Heart left ventricle (tissue), 16 donors: ENCODE results near the gene DIPK2B. TPM values are rescaled to one million over a fixed set of nuclear protein-coding genes. Genes with fewer than 3 reads are reported as not detected.
A peak's percentile ranks its signal among the peaks of the same experiment; 100 is the strongest.

Experiments
- ATAC-seq, 4 donors: fragments of 200-7000 bp; cut with Tn5 transposase; one replicate each; pipeline ENCODE4 v1.9.1; 2020 to 2022; ENCODE audit warnings: moderate library complexity in 4 of 4, mild to moderate bottlenecking in 3 of 4, moderate number of reproducible peaks in 1 of 4
- DNase-seq, 5 donors: peaks; one replicate each; pipeline ENCODE4 v3.0.0-alpha.2; 2020
- H3K27ac ChIP-seq, 12 donors: fragments of 200-600 bp; sonication (generic) in 4 of 12; one replicate each; pipeline versions ENCODE4 v1.5.0 to v1.8.0; 2016 to 2022; ENCODE audit warnings: mild to moderate bottlenecking in 2 of 12
- H3K27me3 ChIP-seq, 9 donors: fragments of 200-600 bp; sonication (generic) in 2 of 9; one replicate each; pipeline versions ENCODE4 v1.5.1 to v1.8.0; 2016 to 2022; ENCODE audit warnings: mild to moderate bottlenecking in 3 of 9
- H3K36me3 ChIP-seq, 9 donors: fragments of 200-600 bp; sonication (generic) in 2 of 9; one replicate each; pipeline versions ENCODE4 v1.5.0 to v1.8.0; 2018 to 2022; ENCODE audit warnings: mild to moderate bottlenecking in 2 of 9
- H3K4me1 ChIP-seq, 12 donors: fragments of 200-600 bp; sonication (generic) in 4 of 12; one replicate each; pipeline versions ENCODE4 v1.5.0 to v1.8.0; 2016 to 2022; ENCODE audit warnings: mild to moderate bottlenecking in 3 of 12
- H3K4me3 ChIP-seq, 12 donors: fragments of 200-600 bp; sonication (generic) in 4 of 12; one replicate each; pipeline versions ENCODE4 v1.5.0 to v1.8.0; 2017 to 2022; ENCODE audit warnings: mild to moderate bottlenecking in 9 of 12, moderate library complexity in 4 of 12
- H3K9me3 ChIP-seq, 12 donors: fragments of 200-600 bp; sonication (generic) in 4 of 12; one replicate each; pipeline versions ENCODE4 v1.5.0 to v1.8.0; 2016 to 2022; ENCODE audit warnings: mild to moderate bottlenecking in 1 of 12
- POLR2A ChIP-seq, 2 donors: fragments of 450-650 bp; IDR thresholded peaks; one replicate each; pipeline ENCODE4 v1.6.1; 2017; ENCODE audit warnings: antibody characterized with exemption in 2 of 2, mild to moderate bottlenecking in 2 of 2, moderate library complexity in 2 of 2
- WGBS, 4 donors: extraction: QIAGEN DNeasy Blood & Tissue Kit in 2 of 4; methylation state at CpG; one replicate each; pipeline versions ENCODE4 v1.1.5 to v1.1.7; 2013 to 2018; 5-methylcytosine and 5-hydroxymethylcytosine counted together
- intact Hi-C, 10 donors: fragments of 100-400 bp; cut with DNase I; formaldehyde crosslinking; loops; one replicate each; pipeline versions ENCODE4 v1.11.1 to v1.14.2; 2022
- polyA plus RNA-seq, 2 donors: library from polyadenylated mRNA; stranded (reverse); fragments of 200-250 nt; gene quantifications; one replicate each; pipeline ENCODE4 v1.2.3, GENCODE V29; 2013
- total RNA-seq, 9 donors: library from RNA; depleted of rRNA in 2 of 9; stranded (reverse); fragments of >200 nt in 2 of 9; fragmentation: NEBNext Ultra II Directional in 3 of 9; extraction: Animal tissue kit (Norgen Biotek cat#: 25700) in 3 of 9; gene quantifications; one replicate each; pipeline versions ENCODE4 v1.1.0 to v1.2.4, GENCODE V29; 2016 to 2023
- TF ChIP-seq, protein P1 (sequence below), 12 donors: fragments of 200-600 bp; sonication (generic) in 4 of 12; IDR thresholded peaks; one replicate each; pipeline versions ENCODE4 v1.5.0 to v1.8.0; 2018 to 2022; ENCODE audit warnings: antibody characterized with exemption in 12 of 12, mild to moderate bottlenecking in 5 of 12
- donor health status: ischemic (EF 13 %, LVEDD 7.1; RV severe dilation, severe dysfunction).
- donor health status: healthy with polysubstance abuse.
- donor health status: DM: no; HTN: yes; CAD: no.
- donor health status: DM: no; HTN: no; CAD: no.
- donor health status: ischemic (EF 25% LVEDD 6.9; RV normal size, moderate dysfunction).
- donor health status: ischemic (EF 25% LVEDD 5.7; RV mildly dilated, moderate dysfunction).
- donor health status: healthy.
- donor health status: DM: yes; HTN: yes; CAD: no.
- donor health status: ischemic (EF 35%, LVEDD 5.7; RV mildly dilated, moderate dysfunction).
- donor health status: nonischemic (EF 11% LVEDD 7.7; RV severe dilation, severe dysfunction).
- donor health status: DM: yes; HTN: yes; CAD: no.
- donor health status: PGD.
- donor health status: ischemic (EF 29% LVEDD 5.4; RV normal size, mild dysfunction).
- donor health status: nonischemic (EF 23%, LVEDD 6.1; RV moderate dilation, normal function).

DIPK2B gene
- total and polyA plus RNA-seq, 11 donors = 9.8 to 42.0 (median 16.1) TPM

DNA sequence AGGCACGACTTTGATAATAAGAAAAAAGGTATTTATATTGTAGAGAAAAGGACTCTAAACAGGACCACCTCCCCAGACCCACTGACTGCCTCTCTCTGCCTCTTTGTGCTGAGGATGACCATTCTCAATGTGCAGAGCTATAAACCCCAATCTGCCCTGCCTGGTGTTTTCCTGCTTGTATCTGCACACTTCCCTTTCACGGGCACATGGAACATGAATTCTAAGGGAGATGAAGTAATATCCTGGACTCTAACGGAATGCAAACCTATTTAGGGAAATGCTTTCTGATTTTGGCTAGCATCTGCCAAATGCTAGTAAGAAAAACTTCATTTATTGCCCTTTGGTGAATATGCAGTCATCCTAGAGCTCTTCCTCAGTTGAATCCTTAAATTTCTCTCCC lies 2.4 kb downstream of the DIPK2B start:
- no peaks in the 10 kb centered on the region for H3K36me3 ChIP-seq
- intact Hi-C loops = no loop called here
- TF ChIP-seq, protein P1, sequence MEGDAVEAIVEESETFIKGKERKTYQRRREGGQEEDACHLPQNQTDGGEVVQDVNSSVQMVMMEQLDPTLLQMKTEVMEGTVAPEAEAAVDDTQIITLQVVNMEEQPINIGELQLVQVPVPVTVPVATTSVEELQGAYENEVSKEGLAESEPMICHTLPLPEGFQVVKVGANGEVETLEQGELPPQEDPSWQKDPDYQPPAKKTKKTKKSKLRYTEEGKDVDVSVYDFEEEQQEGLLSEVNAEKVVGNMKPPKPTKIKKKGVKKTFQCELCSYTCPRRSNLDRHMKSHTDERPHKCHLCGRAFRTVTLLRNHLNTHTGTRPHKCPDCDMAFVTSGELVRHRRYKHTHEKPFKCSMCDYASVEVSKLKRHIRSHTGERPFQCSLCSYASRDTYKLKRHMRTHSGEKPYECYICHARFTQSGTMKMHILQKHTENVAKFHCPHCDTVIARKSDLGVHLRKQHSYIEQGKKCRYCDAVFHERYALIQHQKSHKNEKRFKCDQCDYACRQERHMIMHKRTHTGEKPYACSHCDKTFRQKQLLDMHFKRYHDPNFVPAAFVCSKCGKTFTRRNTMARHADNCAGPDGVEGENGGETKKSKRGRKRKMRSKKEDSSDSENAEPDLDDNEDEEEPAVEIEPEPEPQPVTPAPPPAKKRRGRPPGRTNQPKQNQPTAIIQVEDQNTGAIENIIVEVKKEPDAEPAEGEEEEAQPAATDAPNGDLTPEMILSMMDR (IDR thresholded peaks at IDR 0.05) = no peak
- no peak for TF ChIP-seq POLR2A (IDR thresholded peaks at IDR 0.05)
- ATAC-seq (peak in 1 of 4 donors; percentile 50), DNase-seq (no peak)
- WGBS, 4 donors = 39 to 42% (median 40%) methylated on average over 3 of the region's 3 CpGs
- H3K27me3 ChIP-seq = peaks cover 0 to 35% (median 0%) of the 10 kb centered on the region in 9 donors
- H3K27ac ChIP-seq = peak overlapping the region; percentile 11 to 87 (median 75)
- peak overlapping the region in 9 of 12 donors; percentile 47 to 58 (median 50) for H3K4me3 ChIP-seq
- H3K9me3 ChIP-seq = no peaks in the 10 kb centered on the region
- no peaks in the 10 kb centered on the region for H3K4me1 ChIP-seq

GRCh38 chrX:45196701-45197100 lies 4.0 kb downstream of the DIPK2B start:
- no peaks in the 10 kb centered on the region for H3K9me3 ChIP-seq
- ATAC-seq = no peak
- intact Hi-C loops = no loop called here
- peaks cover 0 to 40% (median 0%) of the 10 kb centered on the region in 9 donors for H3K27me3 ChIP-seq
- no peaks in the 10 kb centered on the region for H3K36me3 ChIP-seq
- no peak for TF ChIP-seq POLR2A (IDR thresholded peaks at IDR 0.05)
- TF ChIP-seq, protein P1 (IDR thresholded peaks at IDR 0.05) = no peak
- peaks cover 0 to 7% (median 0%) of the 10 kb centered on the region in 12 donors for H3K4me1 ChIP-seq
- H3K4me3 ChIP-seq = peak overlapping the region in 5 of 12 donors; percentile 19 to 58 (median 48)
- no peak for DNase-seq
- WGBS, 4 donors = 65 to 87% (median 72%) methylated on average over 2 of the region's 2 CpGs
- peak overlapping the region in 2 of 12 donors; percentile 51 to 79 for H3K27ac ChIP-seq

DNA sequence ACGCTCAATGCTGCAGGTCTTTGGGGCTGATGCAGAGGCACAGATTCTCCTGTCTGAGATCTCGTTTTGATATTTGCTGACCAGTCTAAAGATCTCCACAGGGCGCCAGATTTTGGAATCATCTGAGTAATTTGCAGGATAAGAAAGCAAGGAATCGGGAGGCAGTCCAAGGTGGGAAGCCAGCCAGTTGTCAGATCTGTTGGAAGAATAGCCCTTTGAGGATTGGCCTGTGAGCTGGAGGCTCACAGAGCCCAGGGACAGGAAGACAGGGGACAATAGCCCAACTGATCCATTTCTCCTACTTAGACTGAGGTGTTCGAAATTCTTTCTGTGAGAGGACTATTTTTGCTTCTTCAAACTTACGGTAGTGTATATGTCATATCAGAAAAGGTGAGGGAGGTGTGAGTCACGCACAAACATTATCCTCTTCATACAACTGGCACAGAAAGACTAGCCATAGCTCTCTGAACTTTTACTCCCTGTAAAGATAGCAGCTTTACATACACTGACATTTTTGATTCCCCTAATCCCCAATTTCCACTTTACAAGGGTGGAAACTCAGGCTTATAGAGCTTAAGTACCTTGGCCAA lies 8.8 kb downstream of the DIPK2B start:
- ATAC-seq (peak in 2 of 4 donors; percentile 42 to 47), DNase-seq (peak in 4 of 5 donors; percentile 20 to 41 (median 30))
- WGBS, 4 donors = 41 to 56% (median 48%) methylated on average over 7 of the region's 7 CpGs
- TF ChIP-seq, protein P1 (IDR thresholded peaks at IDR 0.05) = no peak
- no peak for TF ChIP-seq POLR2A (IDR thresholded peaks at IDR 0.05)
- H3K9me3 ChIP-seq = no peaks in the 10 kb centered on the region
- H3K4me1 ChIP-seq = peaks cover 0 to 15% (median 2%) of the 10 kb centered on the region in 12 donors
- H3K27ac ChIP-seq = peak overlapping the region in 4 of 12 donors; percentile 26 to 39 (median 34)
- no peak overlapping the region for H3K4me3 ChIP-seq
- no peaks in the 10 kb centered on the region for H3K36me3 ChIP-seq
- peaks cover 0 to 27% (median 0%) of the 10 kb centered on the region in 9 donors for H3K27me3 ChIP-seq
- intact Hi-C loops = no loop called here

GRCh38 chrX:45191383-45191782 lies 9.3 kb downstream of the DIPK2B start:
- intact Hi-C loops = no loop called here
- TF ChIP-seq, protein P1 (IDR thresholded peaks at IDR 0.05) = no peak
- no peak for TF ChIP-seq POLR2A (IDR thresholded peaks at IDR 0.05)
- no peaks in the 10 kb centered on the region for H3K36me3 ChIP-seq
- WGBS, 4 donors = 65 to 81% (median 68%) methylated on average over 8 of the region's 8 CpGs
- peaks cover 0 to 27% (median 0%) of the 10 kb centered on the region in 9 donors for H3K27me3 ChIP-seq
- no peak overlapping the region for H3K4me3 ChIP-seq
- peaks cover 0 to 17% (median 3%) of the 10 kb centered on the region in 12 donors for H3K4me1 ChIP-seq
- no peak overlapping the region for H3K27ac ChIP-seq
- no peak for ATAC-seq
- DNase-seq = no peak
- H3K9me3 ChIP-seq = no peaks in the 10 kb centered on the region
